PFSK-1 (cell line): ENCODE measurements around the gene PPP1R1B.

ENCODE experiments used
- FOXP2 ChIP-seq: optimal IDR thresholded peaks from 2 replicates; pipeline ENCODE3; 2011; ENCODE audit warnings: borderline replicate concordance, control low read depth, inconsistent platforms; ENCODE audit not compliant: insufficient read depth; ENCODE audit errors: extremely low read length, extremely low read depth
- POLR2AphosphoS5 ChIP-seq: IDR thresholded peaks from 2 replicates; pipeline ENCODE4 v1.6.1; 2012; ENCODE audit warnings: low read depth, mild to moderate bottlenecking, control low read depth, low read length, moderate library complexity
- REST ChIP-seq, 2 experiments: IDR thresholded peaks; 2 replicates each; pipeline versions ENCODE4 v1.6.1 to v1.8.0; 2011 to 2012; ENCODE audit warnings: low read depth in 2 of 2, low read length in 2 of 2, control low read depth in 1 of 2, inconsistent platforms in 1 of 2, mild to moderate bottlenecking in 1 of 2, moderate library complexity in 1 of 2; ENCODE audit not compliant: insufficient read depth in 1 of 2
- SIN3A ChIP-seq: IDR thresholded peaks from 2 replicates; pipeline ENCODE4 v1.6.1; 2012; ENCODE audit warnings: mild to moderate bottlenecking, low read length, moderate library complexity, borderline replicate concordance; ENCODE audit not compliant: insufficient read depth
- TAF1 ChIP-seq: IDR thresholded peaks from 2 replicates; pipeline ENCODE4 v1.6.1; 2012; ENCODE audit warnings: low read length, control low read depth, borderline replicate concordance; ENCODE audit not compliant: insufficient read depth

GRCh38 chr17:39612291-39612894, 14.4 kb upstream of the PPP1R1B start:
- TF ChIP-seq REST (IDR thresholded peaks at IDR 0.05; ENCODE audit: insufficient read depth in 1 of 2, low read depth in 2 of 2, low read length in 2 of 2), result no peak
- TF ChIP-seq TAF1, result no peak
- TF ChIP-seq POLR2AphosphoS5, result no peak
- no peak for TF ChIP-seq SIN3A
- no peak for TF ChIP-seq FOXP2
